ENCODE results near the gene CEP131. TPM values are rescaled to one million over a fixed set of nuclear protein-coding genes. Genes with fewer than 3 reads are reported as not detected.

The CEP131 gene
- total RNA-seq, 1 donor from 2014 or later = 26.8 TPM

DNA sequence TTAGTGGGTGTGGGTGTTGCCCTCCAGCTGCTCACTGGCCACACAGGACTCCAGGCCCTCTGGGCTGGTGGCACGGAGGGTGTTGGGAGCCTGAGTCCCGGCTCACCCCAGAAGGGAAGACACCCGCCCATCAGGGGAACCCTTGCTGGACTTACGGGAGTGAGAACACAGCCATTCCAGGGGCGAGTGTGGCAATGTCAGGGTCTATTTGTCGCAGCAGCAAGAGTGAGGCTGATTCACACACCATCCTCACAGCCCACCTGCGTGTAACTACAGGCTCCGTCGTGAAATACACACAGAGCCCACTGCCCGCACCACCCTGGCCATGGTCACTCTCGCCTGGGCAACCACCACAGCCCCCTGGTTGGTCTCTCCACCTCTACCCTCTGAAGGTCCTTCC lies 39.0 kb downstream of the CEP131 start:
- H3K9me3 Mint-ChIP-seq = no peaks in the 10 kb centered on the region
- TF ChIP-seq, protein P1, sequence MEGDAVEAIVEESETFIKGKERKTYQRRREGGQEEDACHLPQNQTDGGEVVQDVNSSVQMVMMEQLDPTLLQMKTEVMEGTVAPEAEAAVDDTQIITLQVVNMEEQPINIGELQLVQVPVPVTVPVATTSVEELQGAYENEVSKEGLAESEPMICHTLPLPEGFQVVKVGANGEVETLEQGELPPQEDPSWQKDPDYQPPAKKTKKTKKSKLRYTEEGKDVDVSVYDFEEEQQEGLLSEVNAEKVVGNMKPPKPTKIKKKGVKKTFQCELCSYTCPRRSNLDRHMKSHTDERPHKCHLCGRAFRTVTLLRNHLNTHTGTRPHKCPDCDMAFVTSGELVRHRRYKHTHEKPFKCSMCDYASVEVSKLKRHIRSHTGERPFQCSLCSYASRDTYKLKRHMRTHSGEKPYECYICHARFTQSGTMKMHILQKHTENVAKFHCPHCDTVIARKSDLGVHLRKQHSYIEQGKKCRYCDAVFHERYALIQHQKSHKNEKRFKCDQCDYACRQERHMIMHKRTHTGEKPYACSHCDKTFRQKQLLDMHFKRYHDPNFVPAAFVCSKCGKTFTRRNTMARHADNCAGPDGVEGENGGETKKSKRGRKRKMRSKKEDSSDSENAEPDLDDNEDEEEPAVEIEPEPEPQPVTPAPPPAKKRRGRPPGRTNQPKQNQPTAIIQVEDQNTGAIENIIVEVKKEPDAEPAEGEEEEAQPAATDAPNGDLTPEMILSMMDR (conservative IDR thresholded peaks at IDR 0.05) = no peak

DNA sequence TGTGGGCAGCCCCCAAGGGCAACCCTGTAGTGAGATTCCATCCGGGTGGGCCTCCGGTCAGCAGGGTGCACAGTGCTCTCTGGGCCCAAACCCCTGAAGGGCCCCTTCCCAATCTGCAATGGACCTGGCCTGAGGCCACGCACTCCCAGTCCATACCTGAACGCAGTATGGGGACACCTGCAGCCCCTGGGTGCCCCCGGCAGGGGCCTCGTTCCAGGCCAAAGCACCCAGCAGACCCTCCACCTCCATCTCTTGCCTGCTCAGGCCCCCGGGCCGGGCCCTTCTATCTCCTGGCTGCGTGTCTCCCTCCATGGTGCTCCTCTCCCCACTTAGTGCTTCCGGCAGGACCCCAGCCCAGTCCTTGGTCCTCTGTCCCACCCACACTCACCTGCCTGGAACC lies 39.4 kb downstream of the CEP131 start:
- TF ChIP-seq, protein P1 (conservative IDR thresholded peaks at IDR 0.05) = no peak
- no peaks in the 10 kb centered on the region for H3K4me1 Mint-ChIP-seq (ENCODE audit: unreplicated experiment)
- DNase-seq (ENCODE audit: extremely low spot score, unreplicated experiment) = no peak
- no peak overlapping the region for H3K27ac Mint-ChIP-seq
- no peak overlapping the region for H3K4me3 Mint-ChIP-seq
- no peaks in the 10 kb centered on the region for H3K9me3 Mint-ChIP-seq
- no peaks in the 10 kb centered on the region for H3K36me3 Mint-ChIP-seq
- no peaks in the 10 kb centered on the region for H3K27me3 Mint-ChIP-seq

More for the DNA sequence above, 39.0 kb downstream of the CEP131 start:
- H3K4me1 Mint-ChIP-seq (ENCODE audit: unreplicated experiment) = no peaks in the 10 kb centered on the region
- no peaks in the 10 kb centered on the region for H3K27me3 Mint-ChIP-seq
- H3K27ac Mint-ChIP-seq = no peak overlapping the region
- H3K36me3 Mint-ChIP-seq = no peaks in the 10 kb centered on the region
- no peak overlapping the region for H3K4me3 Mint-ChIP-seq
- no peak for DNase-seq (ENCODE audit: extremely low spot score, unreplicated experiment)

DNA sequence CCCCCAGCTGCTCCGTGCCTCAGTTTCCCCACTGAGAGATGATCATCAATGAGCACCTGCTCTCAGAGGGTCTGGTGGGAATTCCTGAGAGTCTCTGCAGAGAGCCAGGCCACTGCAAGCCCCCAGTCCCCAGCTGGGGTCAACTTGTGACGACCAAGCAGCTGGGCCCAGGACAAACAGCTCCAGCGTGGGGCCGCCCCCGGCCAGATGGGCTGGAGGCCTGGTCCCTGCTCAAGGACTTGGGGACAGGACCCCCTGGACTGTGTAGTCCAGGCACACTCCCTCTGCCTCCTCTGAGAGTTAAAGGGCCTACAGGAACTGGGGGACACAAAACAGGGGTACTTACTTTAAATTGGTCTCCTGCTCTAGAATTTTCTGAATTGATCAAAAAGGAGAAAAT lies 40.2 kb downstream of the CEP131 start:
- DNase-seq (ENCODE audit: extremely low spot score, unreplicated experiment) = no peak
- Mint-ChIP-seq H3K4me3 (no peak overlapping the region), H3K27me3 (no peaks in the 10 kb centered on the region), H3K27ac (no peak overlapping the region), H3K9me3 (no peaks in the 10 kb centered on the region), H3K4me1 (ENCODE audit: unreplicated experiment) (no peaks in the 10 kb centered on the region), H3K36me3 (no peaks in the 10 kb centered on the region)
- TF ChIP-seq, protein P1 (conservative IDR thresholded peaks at IDR 0.05) = no peak

DNA sequence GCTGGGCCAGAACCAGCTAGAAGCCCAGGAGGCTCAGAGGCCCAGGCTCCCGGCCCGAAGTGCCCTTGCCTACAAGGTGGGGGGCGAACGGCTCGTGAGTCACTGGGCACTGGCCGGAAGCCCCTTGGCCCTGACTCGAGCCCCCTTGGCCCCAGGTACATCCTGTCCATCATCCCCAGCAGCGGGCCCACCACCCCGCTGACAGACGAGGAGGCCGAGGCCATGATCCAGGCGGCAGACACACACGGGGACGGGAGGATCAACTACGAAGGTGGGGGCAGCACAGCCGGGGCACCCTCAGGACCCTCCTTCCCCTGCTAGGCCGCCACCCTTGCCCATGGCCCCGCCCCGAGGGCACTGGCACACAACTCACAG lies 41.0 kb downstream of the CEP131 start:
- no peaks in the 10 kb centered on the region for H3K4me1 Mint-ChIP-seq (ENCODE audit: unreplicated experiment)
- no peak overlapping the region for H3K4me3 Mint-ChIP-seq
- DNase-seq (ENCODE audit: extremely low spot score, unreplicated experiment) = no peak
- no peaks in the 10 kb centered on the region for H3K9me3 Mint-ChIP-seq
- no peaks in the 10 kb centered on the region for H3K27me3 Mint-ChIP-seq
- H3K27ac Mint-ChIP-seq = no peak overlapping the region
- H3K36me3 Mint-ChIP-seq = no peaks in the 10 kb centered on the region
- TF ChIP-seq, protein P1 (conservative IDR thresholded peaks at IDR 0.05) = no peak

DNA sequence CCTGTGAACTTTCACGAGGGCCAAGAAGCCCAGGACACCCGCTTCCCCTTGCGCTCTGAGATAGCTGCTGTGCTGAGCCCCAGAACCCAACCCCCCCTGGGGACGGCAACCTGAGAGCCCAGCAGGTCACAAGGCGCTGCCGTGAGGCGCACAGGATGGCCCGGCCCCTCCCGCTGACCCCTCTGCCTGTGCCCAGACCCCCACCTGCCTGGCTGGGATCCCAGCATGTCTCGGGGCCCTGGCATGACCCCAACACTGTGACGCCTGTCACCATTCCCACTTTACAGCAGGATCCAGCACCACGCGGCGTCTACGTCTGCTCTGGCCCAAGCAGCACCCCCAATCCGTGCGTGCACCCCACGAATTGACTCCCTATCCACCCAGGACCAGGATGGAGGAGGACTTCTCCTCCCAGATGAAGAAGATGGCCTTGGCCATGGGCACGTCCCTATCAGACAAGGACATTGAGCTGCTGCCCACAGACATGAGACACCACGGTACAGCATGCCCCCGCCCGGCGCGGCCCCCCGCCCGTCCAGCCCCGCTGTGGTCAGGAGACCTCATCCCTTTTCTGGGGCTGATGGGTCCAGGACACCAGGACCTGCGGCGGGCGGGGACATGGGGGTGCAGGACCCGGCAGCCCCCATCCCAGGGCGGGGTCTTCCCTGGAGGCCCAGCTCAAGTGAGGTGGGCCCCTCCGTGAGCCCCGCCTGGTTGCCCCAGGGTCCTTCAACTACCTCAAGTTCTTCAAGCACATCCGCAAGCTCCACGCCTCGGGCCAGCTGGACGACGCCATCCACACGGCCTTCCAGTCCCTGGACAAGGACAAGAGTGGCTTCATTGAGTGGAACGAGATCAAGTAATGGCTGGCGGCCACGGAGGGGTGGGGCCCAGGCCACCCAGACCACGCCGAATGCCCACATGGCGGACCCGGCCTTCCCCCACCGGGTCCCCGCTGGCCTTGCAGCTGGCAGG lies 41.6 kb downstream of the CEP131 start:
- Mint-ChIP-seq H3K4me3 (no peak overlapping the region), H3K9me3 (no peaks in the 10 kb centered on the region), H3K27me3 (no peaks in the 10 kb centered on the region), H3K27ac (no peak overlapping the region), H3K36me3 (no peaks in the 10 kb centered on the region), H3K4me1 (ENCODE audit: unreplicated experiment) (no peaks in the 10 kb centered on the region)
- DNase-seq (ENCODE audit: extremely low spot score, unreplicated experiment) = no peak
- TF ChIP-seq, protein P1 (conservative IDR thresholded peaks at IDR 0.05) = no peak

Data from type B pancreatic cell (in vitro differentiated cells).